ENCODE results near the gene EFEMP2. TPM values are rescaled to one million over a fixed set of nuclear protein-coding genes. Genes with fewer than 3 reads are reported as not detected.
A peak's percentile ranks its signal among the peaks of the same experiment; 100 is the strongest.

Gene EFEMP2
- total RNA-seq, 4 donors from 2014 or later = 70.7 to 125 (median 91.4) TPM

DNA sequence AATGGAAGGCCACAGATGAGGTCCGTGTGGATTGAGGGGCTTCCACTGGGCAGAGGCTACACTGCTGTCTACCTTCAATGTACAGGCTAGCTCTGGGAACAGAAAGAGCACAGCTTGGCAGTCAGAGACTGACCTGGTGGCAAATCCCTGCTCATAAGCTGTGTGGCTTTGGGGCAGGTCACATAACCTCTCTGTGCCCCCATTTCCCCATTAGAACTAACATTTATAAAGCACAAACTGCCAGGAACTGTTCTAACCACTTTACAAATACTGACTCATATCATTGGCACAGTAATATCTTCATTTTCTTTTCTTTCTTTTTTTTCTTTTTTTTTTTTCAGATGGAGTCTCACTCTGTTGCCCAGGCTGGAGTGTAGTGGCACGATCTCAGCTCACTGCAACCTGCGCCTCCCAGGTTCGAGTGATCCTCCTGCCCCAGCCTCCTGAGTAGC, 24.4 kb upstream of the EFEMP2 start:
- H3K4me3 ChIP-seq (replicated peaks in 1 of 3) = no peak overlapping the region
- intact Hi-C loops (cut with DNase I) = no loop called here
- H3K27ac ChIP-seq = no peak overlapping the region
- no peaks in the 10 kb centered on the region for H3K9me3 ChIP-seq
- H3K4me1 ChIP-seq = peaks cover 15 to 32% of the 10 kb centered on the region in 2 donors
- WGBS, 2 donors = 92 to 93% methylated on average over 4 of the region's 4 CpGs
- no peak for DNase-seq
- H3K36me3 ChIP-seq = no peaks in the 10 kb centered on the region
- H3K27me3 ChIP-seq = peaks cover 9% of the 10 kb centered on the region
- TF ChIP-seq POLR2A (IDR thresholded peaks at IDR 0.05) = no peak
- TF ChIP-seq, protein P1, sequence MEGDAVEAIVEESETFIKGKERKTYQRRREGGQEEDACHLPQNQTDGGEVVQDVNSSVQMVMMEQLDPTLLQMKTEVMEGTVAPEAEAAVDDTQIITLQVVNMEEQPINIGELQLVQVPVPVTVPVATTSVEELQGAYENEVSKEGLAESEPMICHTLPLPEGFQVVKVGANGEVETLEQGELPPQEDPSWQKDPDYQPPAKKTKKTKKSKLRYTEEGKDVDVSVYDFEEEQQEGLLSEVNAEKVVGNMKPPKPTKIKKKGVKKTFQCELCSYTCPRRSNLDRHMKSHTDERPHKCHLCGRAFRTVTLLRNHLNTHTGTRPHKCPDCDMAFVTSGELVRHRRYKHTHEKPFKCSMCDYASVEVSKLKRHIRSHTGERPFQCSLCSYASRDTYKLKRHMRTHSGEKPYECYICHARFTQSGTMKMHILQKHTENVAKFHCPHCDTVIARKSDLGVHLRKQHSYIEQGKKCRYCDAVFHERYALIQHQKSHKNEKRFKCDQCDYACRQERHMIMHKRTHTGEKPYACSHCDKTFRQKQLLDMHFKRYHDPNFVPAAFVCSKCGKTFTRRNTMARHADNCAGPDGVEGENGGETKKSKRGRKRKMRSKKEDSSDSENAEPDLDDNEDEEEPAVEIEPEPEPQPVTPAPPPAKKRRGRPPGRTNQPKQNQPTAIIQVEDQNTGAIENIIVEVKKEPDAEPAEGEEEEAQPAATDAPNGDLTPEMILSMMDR (IDR thresholded peaks at IDR 0.05) = no peak

DNA sequence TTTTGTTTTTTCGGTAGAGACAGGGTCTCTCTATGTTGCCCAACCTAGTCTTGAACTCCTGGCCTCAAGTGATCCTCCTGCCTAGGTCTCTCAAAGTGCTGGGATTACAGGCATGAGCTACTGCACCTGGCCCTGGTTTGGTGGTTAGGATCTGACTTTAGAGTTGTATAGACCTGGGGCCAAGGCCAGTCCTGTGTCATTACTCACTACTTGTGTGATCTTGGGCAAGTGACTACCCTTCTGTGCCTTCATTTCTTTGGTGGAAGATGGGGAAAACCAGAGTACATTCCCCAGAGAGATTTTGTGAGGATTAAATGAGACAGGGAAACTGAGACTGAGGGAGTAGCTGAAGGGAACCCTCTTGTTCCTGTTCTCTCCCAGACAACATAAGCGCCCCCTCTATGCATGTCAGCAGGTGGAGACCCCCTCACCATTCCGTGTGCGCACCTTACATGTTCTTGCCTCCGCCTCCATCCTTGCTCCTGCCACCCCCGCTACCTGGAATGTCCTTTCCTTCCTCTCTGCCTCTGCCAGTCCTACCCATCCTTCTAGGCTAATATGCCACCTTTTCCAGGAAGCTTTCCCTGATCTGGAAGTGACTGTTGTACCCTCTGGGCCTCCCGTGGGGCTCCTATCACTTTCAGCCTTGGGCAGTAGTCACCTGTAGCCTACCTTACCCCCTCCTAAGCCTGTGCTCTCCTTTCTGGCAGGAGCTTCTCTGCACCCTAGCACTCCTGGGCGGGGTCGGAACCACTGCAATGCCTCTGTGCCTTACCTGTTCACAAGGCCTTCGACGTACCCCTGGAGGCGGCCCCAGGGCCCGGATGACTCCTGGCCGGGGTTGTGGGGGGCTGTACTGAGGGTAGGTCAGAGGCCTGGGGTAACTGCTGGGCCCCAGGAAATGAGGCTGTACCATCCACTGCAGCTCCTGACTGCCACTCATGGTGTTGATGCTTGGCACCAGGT, 23.7 kb upstream of the EFEMP2 start:
- Histone ChIP-seq H3K27ac (no peak overlapping the region), H3K27me3 (peaks cover 9% of the 10 kb centered on the region), H3K36me3 (no peaks in the 10 kb centered on the region), H3K4me1 (peaks cover 21 to 39% of the 10 kb centered on the region in 2 donors), H3K9me3 (no peaks in the 10 kb centered on the region), H3K4me3 (replicated peaks in 1 of 3) (no peak overlapping the region)
- no peak for DNase-seq
- TF ChIP-seq, protein P1 (IDR thresholded peaks at IDR 0.05) = no peak
- no peak for TF ChIP-seq POLR2A (IDR thresholded peaks at IDR 0.05)
- 91 to 93% methylated on average over 14 of the region's 14 CpGs for WGBS, 2 donors
- intact Hi-C loops (cut with DNase I) = no loop called here

DNA sequence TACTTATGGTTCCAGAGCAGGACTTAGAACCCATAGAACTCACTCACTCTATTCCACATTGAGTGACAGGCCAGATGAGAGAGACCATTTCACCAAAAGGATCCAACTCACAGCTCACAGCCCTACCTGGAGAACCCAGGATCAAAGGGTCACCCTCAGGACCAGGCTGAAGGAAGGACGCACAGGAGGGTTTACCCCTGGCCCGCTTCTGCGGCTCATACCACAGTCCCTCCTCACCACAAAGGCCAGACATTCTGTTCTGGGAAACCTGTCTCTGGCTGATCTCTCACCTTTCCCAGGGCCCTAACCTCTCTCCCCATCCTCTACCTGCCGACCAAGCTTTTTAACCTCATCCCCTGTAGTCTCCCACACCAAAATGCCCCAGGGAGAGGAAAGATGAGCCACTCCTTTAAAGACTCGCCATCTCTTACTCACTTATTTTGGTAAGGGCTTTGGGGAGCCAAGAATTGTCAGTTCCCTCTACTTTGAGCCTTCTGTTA, 22.9 kb upstream of the EFEMP2 start:
- H3K36me3 ChIP-seq = no peaks in the 10 kb centered on the region
- H3K4me3 ChIP-seq (replicated peaks in 1 of 3) = no peak overlapping the region
- TF ChIP-seq, protein P1 (IDR thresholded peaks at IDR 0.05) = no peak
- no peak for TF ChIP-seq POLR2A (IDR thresholded peaks at IDR 0.05)
- peaks cover 9% of the 10 kb centered on the region for H3K27me3 ChIP-seq
- intact Hi-C loops (cut with DNase I) = no loop called here
- H3K9me3 ChIP-seq = no peaks in the 10 kb centered on the region
- H3K27ac ChIP-seq = no peak overlapping the region
- H3K4me1 ChIP-seq = peaks cover 22 to 43% of the 10 kb centered on the region in 2 donors
- no peak for DNase-seq
- WGBS, 2 donors = 94% methylated on average over 5 of the region's 5 CpGs

DNA sequence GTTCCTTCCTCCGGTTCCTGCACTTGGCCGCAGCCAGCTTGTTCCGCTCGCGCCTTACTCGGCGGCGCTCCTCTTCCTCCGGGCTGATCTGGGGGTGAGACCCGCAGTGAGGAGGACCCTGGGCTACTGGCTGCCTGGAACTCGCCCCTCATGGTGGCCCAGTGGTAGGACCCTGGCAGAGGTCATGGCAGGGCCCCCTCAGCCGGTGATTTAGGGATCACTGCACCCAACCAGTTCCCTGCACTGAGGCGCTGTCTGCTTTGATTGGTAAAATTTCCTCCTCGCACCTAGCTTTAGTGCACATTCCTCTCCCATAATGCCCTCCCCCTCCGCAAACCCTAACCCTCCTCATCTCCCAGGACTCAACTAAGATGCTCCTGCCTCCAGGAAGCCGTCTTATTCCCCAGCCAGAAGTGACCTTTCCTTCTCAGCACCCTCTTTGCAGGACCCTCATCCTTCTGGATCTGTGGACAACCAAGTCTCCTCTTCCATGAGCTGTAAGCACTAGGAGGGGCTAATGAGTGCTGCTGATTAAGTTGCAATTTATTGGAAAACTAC, 21.5 kb upstream of the EFEMP2 start:
- Histone ChIP-seq H3K9me3 (no peaks in the 10 kb centered on the region), H3K27me3 (peaks cover under 1% of the 10 kb centered on the region), H3K27ac (peak overlapping the region; percentile 61 to 82 (median 62)), H3K4me3 (replicated peaks in 1 of 3) (no peak overlapping the region), H3K4me1 (peaks cover 22 to 44% of the 10 kb centered on the region in 2 donors), H3K36me3 (no peaks in the 10 kb centered on the region)
- no peak for DNase-seq
- no peak for TF ChIP-seq POLR2A (IDR thresholded peaks at IDR 0.05)
- TF ChIP-seq, protein P1 (IDR thresholded peaks at IDR 0.05) = no peak
- WGBS, 2 donors = 75 to 81% methylated on average over 16 of the region's 16 CpGs
- intact Hi-C loops (cut with DNase I) = no loop called here
